A673 (cell line): ENCODE data around the gene SMARCC2. TPM values are rescaled to one million over a fixed set of nuclear protein-coding genes. Genes with fewer than 3 reads are reported as not detected.
A peak's percentile ranks its signal among the peaks of the same experiment; 100 is the strongest.

Source experiments
- Bru-seq: library from RNA; stranded (reverse); fragments of 400-500 nt; gene quantifications from one replicate; lab custom pipeline; 2021; lab: Mats Ljungman, UMichigan
- BruChase-seq, 2 experiments: library from RNA; stranded (reverse); fragments of 400-500 nt; gene quantifications; one replicate each; lab custom pipeline; 2021; lab: Mats Ljungman, UMichigan
- BruUV-seq: library from RNA; stranded (reverse); fragments of 400-500 nt; replicated peaks from 2 replicates; lab custom pipeline; 2021; lab: Mats Ljungman, UMichigan
- CTCF ChIA-PET: fragments of 300-600 bp; sonication (Branson Sonifier 250); formaldehyde crosslinking; loops from one replicate; lab custom pipeline; 2022; ENCODE audit warnings: antibody characterized with exemption; lab: Charles Lee
- POLR2A ChIA-PET: fragments of 300-600 bp; sonication (Branson Sonifier 250); formaldehyde crosslinking; loops from one replicate; lab custom pipeline; 2022; ENCODE audit warnings: antibody characterized with exemption; ENCODE audit not compliant: low non-redundant PET; lab: Charles Lee
- DNase-seq: peaks from one replicate; pipeline ENCODE4 v3.0.0-alpha.2; 2015; ENCODE audit warnings: low spot score
- H3K27ac ChIP-seq: fragments of 200-600 bp; sonication (generic); 2 replicates; pipeline ENCODE4 v1.5.1; 2016; ENCODE audit warnings: mixed run types, low read depth, mild to moderate bottlenecking, mixed read lengths, antibody characterized with exemption, low read length; ENCODE audit not compliant: poor library complexity, severe bottlenecking
- H3K27me3 ChIP-seq: fragments of 200-600 bp; sonication (generic); replicated peaks from 2 replicates; pipeline ENCODE4 v1.6.1; 2017; ENCODE audit warnings: mixed run types, low read depth, mild to moderate bottlenecking, mixed read lengths, antibody characterized with exemption, low read length; ENCODE audit not compliant: insufficient read depth, poor library complexity
- H3K36me3 ChIP-seq: fragments of 200-600 bp; sonication (generic); 2 replicates; pipeline ENCODE4 v1.6.1; 2016; ENCODE audit warnings: mixed run types, mild to moderate bottlenecking, mixed read lengths, antibody characterized with exemption, low read length; ENCODE audit not compliant: insufficient read depth, poor library complexity, severe bottlenecking
- H3K4me1 ChIP-seq: fragments of 200-600 bp; sonication (generic); 2 replicates; pipeline ENCODE4 v1.6.1; 2017; ENCODE audit warnings: mixed run types, mild to moderate bottlenecking, mixed read lengths, antibody characterized with exemption, low read length; ENCODE audit not compliant: insufficient read depth, poor library complexity, severe bottlenecking
- H3K4me3 ChIP-seq: fragments of 200-600 bp; sonication (generic); 2 replicates; pipeline ENCODE4 v1.5.1; 2016; ENCODE audit warnings: low read depth, mixed run types, mild to moderate bottlenecking, mixed read lengths, low read length; ENCODE audit not compliant: poor library complexity, severe bottlenecking
- H3K9me3 ChIP-seq: fragments of 200-600 bp; sonication (generic); 2 replicates; pipeline ENCODE4 v1.6.1; 2016; ENCODE audit warnings: mixed run types, low read depth, mild to moderate bottlenecking, mixed read lengths, antibody characterized with exemption, low read length; ENCODE audit not compliant: poor library complexity, severe bottlenecking
- CTCF ChIP-seq: fragments of 300-800, 200-600 bp; sonication (generic); conservative IDR thresholded peaks from 2 replicates; pipeline ENCODE4 v1.5.1; 2017; ENCODE audit warnings: low read depth, mild to moderate bottlenecking, antibody characterized with exemption, low read length, moderate library complexity, mixed read lengths
- EZH2 ChIP-seq: fragments of 200-600 bp; sonication (generic); IDR thresholded peaks from 2 replicates; pipeline ENCODE4 v1.6.1; 2017; ENCODE audit warnings: borderline replicate concordance, low read depth, mild to moderate bottlenecking, mixed read lengths, antibody characterized with exemption, low read length; ENCODE audit not compliant: poor library complexity, severe bottlenecking
- intact Hi-C: fragments of 100-400 bp; cut with micrococcal nuclease; formaldehyde crosslinking; loops from one replicate; pipeline ENCODE4 v1.10.0; 2022; ENCODE audit not compliant: unreplicated experiment
- long read RNA-seq: library from polyadenylated mRNA; stranded (forward); transcript quantifications from one replicate; pipeline ENCODE4 v2.0.0, GENCODE V29; 2022
- total RNA-seq: library from RNA; stranded (reverse); gene quantifications from 2 replicates; pipeline ENCODE4 v1.2.3, GENCODE V29; 2021

Gene SMARCC2
- total RNA-seq (133 and 140 TPM in 2 replicates), Bru-seq, nascent RNA (percentile 90 among the genes with signal in this experiment), BruChase-seq, experiment 1, labeled RNA remaining after a 2-hour chase (percentile 97 among the genes with signal in this experiment), BruChase-seq, experiment 2, labeled RNA remaining after a 6-hour chase (percentile 99 among the genes with signal in this experiment)
- long read RNA-seq, full-length matches to known transcripts, result 58 of 202 reads
- long read RNA-seq, partial matches to known transcripts, result 49 of 202 reads
- long read RNA-seq, other reads (novel, unspliced or antisense), result 95 of 202 reads

GRCh38 chr12:56189099-56189917 is at the start of gene SMARCC2:
Gene SMARCC2, minus strand, starts transcription at chr12:56189483. Its CDS starts 22 bp downstream, at chr12:56189461.
- TF ChIP-seq EZH2 (no peak), CTCF (peak; percentile 74)
- DNase-seq, result peak; percentile 95
- Histone ChIP-seq H3K4me1 (peaks cover 13% of the 10 kb centered on the region), H3K4me3 (peak within 1 kb of the TSS; percentile 83), H3K36me3 (peaks cover 26% of the 10 kb centered on the region), H3K27me3 (no peaks in the 10 kb centered on the region), H3K9me3 (no peaks in the 10 kb centered on the region), H3K27ac (peak within 1 kb of the TSS; percentile 82)
- POLR2A ChIA-PET, result interaction anchor here (0.5 to 1.0 kb wide), 2 partner anchors 27 to 91 kb away, joined by 4 to 6 read pairs; no protein-coding TSS in a partner anchor
- intact Hi-C loops, result loop anchor here (2.0 to 10.0 kb wide), 3 partner anchors 63 to 145 kb away; partner anchors contain the start of genes RPS26 and ZC3H10
- CTCF ChIA-PET, result interaction anchor here (0.6 to 2.3 kb wide), 23 partner anchors 10 to 1897 kb away, joined by 3 to 17 read pairs (median 4); partner anchors contain the start of genes ANKRD52, ESYT1, ORMDL2 and PA2G4
- BruUV-seq, result no TSS peak

GRCh38 chr12:56237552-56237951 is 48.3 kb upstream of the SMARCC2 start:
- Histone ChIP-seq H3K4me3 (no peak overlapping the region), H3K9me3 (no peaks in the 10 kb centered on the region), H3K27ac (no peak overlapping the region), H3K4me1 (no peaks in the 10 kb centered on the region), H3K27me3 (no peaks in the 10 kb centered on the region), H3K36me3 (peaks cover 27% of the 10 kb centered on the region)
- TF ChIP-seq EZH2 (no peak), CTCF (no peak)
- intact Hi-C loops, result no loop called here
- ChIA-PET POLR2A (no interaction called here), CTCF (no interaction called here)
- BruUV-seq, result no TSS peak
- DNase-seq, result no peak

- no peak for TF ChIP-seq CTCF
- TF ChIP-seq EZH2, result no peak
- POLR2A ChIA-PET, result no interaction called here
- Histone ChIP-seq H3K36me3 (peaks cover 21% of the 10 kb centered on the region), H3K4me3 (no peak overlapping the region), H3K9me3 (no peaks in the 10 kb centered on the region), H3K27ac (no peak overlapping the region), H3K4me1 (no peaks in the 10 kb centered on the region), H3K27me3 (no peaks in the 10 kb centered on the region)
- CTCF ChIA-PET, result no interaction called here
- no peak for DNase-seq
- intact Hi-C loops, result no loop called here
- BruUV-seq, result no TSS peak
Observed at GRCh38 chr12:56236985-56237384, 47.7 kb upstream of the SMARCC2 start.
